Measurements from ENCODE around the gene COL1A2.

- TF ChIP-seq CTCF (IDR thresholded peaks at IDR 0.05; ENCODE audit: poor library complexity) (no peak), EZH2phosphoT487 (IDR thresholded peaks at IDR 0.05; ENCODE audit: low read depth, severe bottlenecking, unreplicated experiment) (no peak), EZH2 (IDR thresholded peaks at IDR 0.05; ENCODE audit: borderline replicate concordance) (no peak)
Measured at GRCh38 chr7:94414980-94415379, 20.3 kb downstream of the COL1A2 start.

All from hepatocyte (in vitro differentiated cells).